ENCODE results near the gene OSM. TPM values are rescaled to one million over a fixed set of nuclear protein-coding genes. Genes with fewer than 3 reads are reported as not detected.

OSM gene
- total RNA-seq, 1 experiment from 2014 or later, result not detected

DNA sequence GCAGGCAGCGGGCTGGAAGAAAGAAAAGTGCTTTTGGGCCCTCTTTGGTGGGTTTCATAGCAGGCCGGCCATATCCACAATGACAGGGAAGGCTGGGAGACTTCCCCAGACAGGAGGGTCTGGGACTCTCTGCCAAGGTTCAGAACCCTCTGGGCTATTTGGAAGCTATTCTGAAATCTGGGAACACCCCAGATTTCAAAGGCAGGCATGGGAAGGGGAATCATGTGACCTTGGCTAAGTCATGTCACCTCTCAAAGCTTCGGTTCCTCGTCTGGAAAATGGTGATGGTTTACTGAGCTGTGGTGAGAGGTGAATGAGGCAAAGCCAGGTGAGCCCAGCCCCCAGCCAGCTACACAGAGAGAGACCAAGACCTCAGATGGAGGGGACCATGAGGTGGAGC, 18.0 kb upstream of the OSM start:
- H3K27ac ChIP-seq (ENCODE audit: low read depth, low read length), result no peak overlapping the region
- intact Hi-C loops (cut with micrococcal nuclease), result loop anchor here (5.0 kb wide), 1 partner anchor 143 kb away; the partner anchor contains the start of gene MTFP1
- CTCF ChIA-PET, result interaction anchor here (0.6 kb wide), 2 partner anchors 21 to 29 kb away, joined by 3 to 4 read pairs; no protein-coding TSS in a partner anchor
- peaks cover 17 to 36% of the 10 kb centered on the region in 2 experiments for H3K4me1 ChIP-seq (ENCODE audit: control insufficient read depth in 1 of 2, insufficient read depth in 2 of 2, low read length in 2 of 2)
- RAD21 ChIA-PET (ENCODE audit: low non-redundant PET in 1 of 2, low total read pairs in 2 of 2, uncharacterized antibody in 2 of 2, unreplicated experiment in 2 of 2), result no interaction called here
- no peaks in the 10 kb centered on the region for H3K36me3 ChIP-seq (ENCODE audit: control insufficient read depth in 1 of 2, insufficient read depth in 2 of 2, low read length in 2 of 2)
- POLR2A ChIA-PET, result no interaction called here
- DNase-seq (ENCODE audit: low read depth, low spot score) (no peak), ATAC-seq (no peak)
- BruUV-seq (replicated peaks), result no TSS peak
- H3K79me2 ChIP-seq (ENCODE audit: insufficient read depth, low read length), result no peaks in the 10 kb centered on the region
- H3K9ac ChIP-seq (ENCODE audit: low read length), result no peak overlapping the region
- H3K9me2 ChIP-seq (ENCODE audit: insufficient read depth), result no peaks in the 10 kb centered on the region
- H4K20me1 ChIP-seq (ENCODE audit: insufficient read depth), result no peaks in the 10 kb centered on the region
- H3K9me3 ChIP-seq (ENCODE audit: control insufficient read depth in 1 of 2, insufficient read depth in 1 of 2, low read depth in 1 of 2, low read length in 2 of 2), result no peaks in the 10 kb centered on the region
- H3K4me2 ChIP-seq (ENCODE audit: low read length), result no peak overlapping the region
- H2AFZ ChIP-seq (ENCODE audit: low read depth, low read length, poor library complexity, severe bottlenecking), result no peak overlapping the region
- TF ChIP-seq EZH2 (IDR thresholded peaks at IDR 0.05) (no peak), FOSL1 (IDR thresholded peaks at IDR 0.05; ENCODE audit: low read depth) (no peak), EZH2phosphoT487 (IDR thresholded peaks at IDR 0.05; ENCODE audit: borderline replicate concordance) (no peak), ZNF274 (IDR thresholded peaks at IDR 0.05; ENCODE audit: low read depth, low read length) (no peak), ATF3 (IDR thresholded peaks at IDR 0.05) (no peak), ELF1 (IDR thresholded peaks at IDR 0.05; ENCODE audit: borderline replicate concordance, low read depth) (no peak), SP1 (IDR thresholded peaks at IDR 0.05; ENCODE audit: low read depth) (no peak), CBX3 (IDR thresholded peaks at IDR 0.05; ENCODE audit: low read depth) (no peak), YY1 (IDR thresholded peaks at IDR 0.05; ENCODE audit: extremely low read depth, insufficient replicate concordance, low read depth, low read length) (no peak), SIN3A (IDR thresholded peaks at IDR 0.05; ENCODE audit: low read depth) (no peak), POLR2A (IDR thresholded peaks at IDR 0.05; ENCODE audit: borderline replicate concordance, extremely low read depth, insufficient read depth, insufficient read length) (no peak), CEBPB (IDR thresholded peaks at IDR 0.05; ENCODE audit: low read depth) (no peak), SRF (IDR thresholded peaks at IDR 0.05; ENCODE audit: low read depth) (no peak)
- TF ChIP-seq, protein P1, sequence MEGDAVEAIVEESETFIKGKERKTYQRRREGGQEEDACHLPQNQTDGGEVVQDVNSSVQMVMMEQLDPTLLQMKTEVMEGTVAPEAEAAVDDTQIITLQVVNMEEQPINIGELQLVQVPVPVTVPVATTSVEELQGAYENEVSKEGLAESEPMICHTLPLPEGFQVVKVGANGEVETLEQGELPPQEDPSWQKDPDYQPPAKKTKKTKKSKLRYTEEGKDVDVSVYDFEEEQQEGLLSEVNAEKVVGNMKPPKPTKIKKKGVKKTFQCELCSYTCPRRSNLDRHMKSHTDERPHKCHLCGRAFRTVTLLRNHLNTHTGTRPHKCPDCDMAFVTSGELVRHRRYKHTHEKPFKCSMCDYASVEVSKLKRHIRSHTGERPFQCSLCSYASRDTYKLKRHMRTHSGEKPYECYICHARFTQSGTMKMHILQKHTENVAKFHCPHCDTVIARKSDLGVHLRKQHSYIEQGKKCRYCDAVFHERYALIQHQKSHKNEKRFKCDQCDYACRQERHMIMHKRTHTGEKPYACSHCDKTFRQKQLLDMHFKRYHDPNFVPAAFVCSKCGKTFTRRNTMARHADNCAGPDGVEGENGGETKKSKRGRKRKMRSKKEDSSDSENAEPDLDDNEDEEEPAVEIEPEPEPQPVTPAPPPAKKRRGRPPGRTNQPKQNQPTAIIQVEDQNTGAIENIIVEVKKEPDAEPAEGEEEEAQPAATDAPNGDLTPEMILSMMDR (IDR thresholded peaks at IDR 0.05 in 2 of 3, conservative IDR thresholded peaks at IDR 0.05 in 1 of 3; ENCODE audit: borderline replicate concordance in 1 of 3, insufficient read depth in 1 of 3, low read depth in 2 of 3, low read length in 2 of 3), result no peak
- TF ChIP-seq, protein P2, sequence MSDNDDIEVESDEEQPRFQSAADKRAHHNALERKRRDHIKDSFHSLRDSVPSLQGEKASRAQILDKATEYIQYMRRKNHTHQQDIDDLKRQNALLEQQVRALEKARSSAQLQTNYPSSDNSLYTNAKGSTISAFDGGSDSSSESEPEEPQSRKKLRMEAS (IDR thresholded peaks at IDR 0.05), result no peak
- no peak overlapping the region for H3K4me3 ChIP-seq (replicated peaks in 1 of 2; ENCODE audit: low read depth in 1 of 2, low read length in 2 of 2)
- H3K27me3 ChIP-seq (ENCODE audit: insufficient read depth, low read length), result no peaks in the 10 kb centered on the region

Data from HCT116 (cell line).